Left ventricle myocardium inferior (tissue), 1 donor: ENCODE results near the gene POLA1. TPM values are rescaled to one million over a fixed set of nuclear protein-coding genes. Genes with fewer than 3 reads are reported as not detected.

Experiments used
- DNase-seq: peaks from one replicate; pipeline ENCODE4 v3.0.0-alpha.2; 2020
- H3K27ac ChIP-seq: fragments of 200-600 bp; replicated peaks from 2 replicates; pipeline ENCODE4 v1.8.0; 2021
- H3K27me3 ChIP-seq: fragments of 200-600 bp; 2 replicates; pipeline ENCODE4 v1.8.0; 2021; ENCODE audit warnings: low read depth
- H3K36me3 ChIP-seq: fragments of 200-600 bp; 2 replicates; pipeline ENCODE4 v1.8.0; 2021
- H3K4me1 ChIP-seq: fragments of 200-600 bp; 2 replicates; pipeline ENCODE4 v1.8.0; 2021
- H3K4me3 ChIP-seq: fragments of 200-600 bp; 2 replicates; pipeline ENCODE4 v1.8.0; 2021; ENCODE audit warnings: mild to moderate bottlenecking, moderate library complexity
- H3K9me3 ChIP-seq: fragments of 200-600 bp; replicated peaks from 2 replicates; pipeline ENCODE4 v1.8.0; 2021
- intact Hi-C: fragments of 100-400 bp; cut with micrococcal nuclease; formaldehyde crosslinking; loops from one replicate; pipeline ENCODE4 v1.11.0; 2022
- total RNA-seq: library from RNA; stranded (reverse); fragmentation: NEBNext Ultra II Directional; extraction: Animal tissue kit (Norgen Biotek cat#: 25700); gene quantifications from one replicate; pipeline ENCODE4 v1.2.1, GENCODE V29; 2021
- TF ChIP-seq, protein P1 (sequence below): fragments of 200-600 bp; IDR thresholded peaks from 2 replicates; pipeline ENCODE4 v1.8.0; 2021; ENCODE audit warnings: antibody characterized with exemption, mild to moderate bottlenecking, borderline replicate concordance
- donor health status: DM: no; HTN: yes; CAD: no; lungs with severe emphysema.

Gene POLA1
- total RNA-seq, 1 donor from 2014 or later, result 7.3 TPM

DNA sequence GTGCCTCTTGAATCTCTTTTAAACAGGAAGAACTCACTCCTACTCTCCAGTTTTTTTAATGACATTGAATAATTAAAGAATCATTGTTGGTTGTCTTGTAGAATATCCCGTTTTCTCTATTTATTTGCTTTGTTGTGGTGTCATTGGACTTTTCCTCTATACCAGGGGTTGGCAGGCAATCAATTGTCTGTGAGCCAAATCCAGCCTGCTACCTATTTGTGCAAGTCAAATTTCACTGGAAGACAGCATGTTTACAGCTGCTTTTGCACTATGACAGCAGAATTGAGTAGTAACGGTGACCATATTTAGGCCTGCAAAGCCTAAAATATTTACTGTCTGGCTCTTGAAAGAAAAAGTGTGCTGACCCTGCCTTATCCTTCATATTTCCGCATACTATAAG is 34.8 kb downstream of the POLA1 start:
- no peak overlapping the region for H3K27ac ChIP-seq
- H3K9me3 ChIP-seq, result no peaks in the 10 kb centered on the region
- TF ChIP-seq, protein P1, sequence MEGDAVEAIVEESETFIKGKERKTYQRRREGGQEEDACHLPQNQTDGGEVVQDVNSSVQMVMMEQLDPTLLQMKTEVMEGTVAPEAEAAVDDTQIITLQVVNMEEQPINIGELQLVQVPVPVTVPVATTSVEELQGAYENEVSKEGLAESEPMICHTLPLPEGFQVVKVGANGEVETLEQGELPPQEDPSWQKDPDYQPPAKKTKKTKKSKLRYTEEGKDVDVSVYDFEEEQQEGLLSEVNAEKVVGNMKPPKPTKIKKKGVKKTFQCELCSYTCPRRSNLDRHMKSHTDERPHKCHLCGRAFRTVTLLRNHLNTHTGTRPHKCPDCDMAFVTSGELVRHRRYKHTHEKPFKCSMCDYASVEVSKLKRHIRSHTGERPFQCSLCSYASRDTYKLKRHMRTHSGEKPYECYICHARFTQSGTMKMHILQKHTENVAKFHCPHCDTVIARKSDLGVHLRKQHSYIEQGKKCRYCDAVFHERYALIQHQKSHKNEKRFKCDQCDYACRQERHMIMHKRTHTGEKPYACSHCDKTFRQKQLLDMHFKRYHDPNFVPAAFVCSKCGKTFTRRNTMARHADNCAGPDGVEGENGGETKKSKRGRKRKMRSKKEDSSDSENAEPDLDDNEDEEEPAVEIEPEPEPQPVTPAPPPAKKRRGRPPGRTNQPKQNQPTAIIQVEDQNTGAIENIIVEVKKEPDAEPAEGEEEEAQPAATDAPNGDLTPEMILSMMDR, result no peak
- no peaks in the 10 kb centered on the region for H3K4me1 ChIP-seq
- no peak for DNase-seq
- no peak overlapping the region for H3K4me3 ChIP-seq
- no peaks in the 10 kb centered on the region for H3K27me3 ChIP-seq
- peaks cover 26% of the 10 kb centered on the region for H3K36me3 ChIP-seq
- intact Hi-C loops, result no loop called here

DNA sequence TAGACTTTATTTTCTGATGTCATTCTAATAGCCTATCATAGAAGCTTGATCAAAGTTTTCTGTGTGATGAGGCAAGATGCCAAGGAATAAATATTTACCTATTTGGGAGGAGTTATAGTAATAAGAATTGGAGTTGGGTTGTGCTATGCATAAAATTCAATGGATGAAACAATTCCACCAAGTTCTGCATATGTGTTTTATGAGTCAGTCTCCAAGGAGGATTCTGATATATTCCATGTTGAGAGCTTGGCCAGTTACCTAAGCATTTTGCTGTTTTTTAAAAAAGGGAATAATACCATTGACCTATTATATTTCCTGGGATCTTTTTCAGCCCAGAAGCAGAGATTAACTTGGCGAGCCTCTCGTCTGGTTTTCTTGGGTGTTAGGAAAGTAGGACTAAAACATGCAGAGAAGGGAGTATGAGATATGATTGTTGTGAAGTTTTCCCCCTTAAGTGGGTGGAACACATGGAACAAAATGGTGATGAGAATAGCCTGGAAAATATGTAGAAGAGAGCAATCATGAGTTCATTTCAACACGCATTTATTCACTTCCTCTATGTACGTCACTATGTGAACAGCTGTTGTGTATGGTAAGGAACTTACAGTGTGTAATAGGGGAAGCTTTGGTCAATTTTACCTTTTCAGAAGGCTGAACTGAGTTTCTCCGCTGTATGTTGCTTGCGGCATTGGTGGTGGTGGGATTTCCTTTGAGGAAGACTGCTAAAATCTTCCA is 39.2 kb downstream of the POLA1 start:
- no peak for DNase-seq
- Histone ChIP-seq H3K27ac (no peak overlapping the region), H3K4me3 (no peak overlapping the region), H3K9me3 (no peaks in the 10 kb centered on the region), H3K36me3 (peaks cover 15% of the 10 kb centered on the region), H3K27me3 (no peaks in the 10 kb centered on the region), H3K4me1 (no peaks in the 10 kb centered on the region)
- TF ChIP-seq, protein P1, result no peak
- intact Hi-C loops, result no loop called here

DNA sequence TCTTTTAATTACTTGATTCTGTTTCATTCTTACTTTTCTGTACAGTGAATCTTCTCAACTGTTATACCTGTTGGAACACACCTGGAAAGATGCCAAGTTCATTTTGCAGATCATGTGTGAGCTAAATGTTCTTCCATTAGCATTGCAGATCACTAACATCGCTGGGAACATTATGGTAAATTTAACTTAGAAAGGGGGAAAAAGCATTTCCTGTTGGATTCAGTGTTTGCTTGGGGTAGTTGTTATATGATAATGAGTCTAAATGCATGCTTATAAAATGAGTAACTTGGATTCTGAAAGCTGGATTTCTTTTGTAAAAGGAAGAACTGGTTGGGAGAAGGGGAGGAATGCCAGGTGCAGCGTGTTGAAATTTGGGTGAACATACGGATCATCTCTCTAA is 47.6 kb downstream of the POLA1 start:
- peaks cover 16% of the 10 kb centered on the region for H3K36me3 ChIP-seq
- intact Hi-C loops, result no loop called here
- no peak for DNase-seq
- H3K9me3 ChIP-seq, result no peaks in the 10 kb centered on the region
- H3K27me3 ChIP-seq, result no peaks in the 10 kb centered on the region
- H3K4me3 ChIP-seq, result no peak overlapping the region
- H3K4me1 ChIP-seq, result no peaks in the 10 kb centered on the region
- H3K27ac ChIP-seq, result no peak overlapping the region
- TF ChIP-seq, protein P1, result no peak

DNA sequence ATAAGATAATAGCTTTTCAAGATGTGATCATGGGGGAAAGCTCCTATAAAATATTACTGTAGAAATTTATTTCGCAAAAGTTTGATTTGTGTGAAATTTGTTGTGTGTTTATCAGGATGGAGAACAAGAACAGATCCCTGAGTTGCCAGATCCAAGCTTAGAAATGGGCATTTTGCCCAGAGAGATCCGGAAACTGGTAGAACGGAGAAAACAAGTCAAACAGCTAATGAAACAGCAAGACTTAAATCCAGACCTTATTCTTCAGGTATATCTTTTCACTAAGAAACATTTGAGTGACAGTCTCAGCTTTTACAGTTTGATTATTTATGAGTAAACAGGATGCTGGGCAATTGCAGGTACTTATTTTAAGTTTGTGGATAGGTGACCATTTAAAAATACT is 54.5 kb downstream of the POLA1 start:
- no peaks in the 10 kb centered on the region for H3K4me1 ChIP-seq

DNA sequence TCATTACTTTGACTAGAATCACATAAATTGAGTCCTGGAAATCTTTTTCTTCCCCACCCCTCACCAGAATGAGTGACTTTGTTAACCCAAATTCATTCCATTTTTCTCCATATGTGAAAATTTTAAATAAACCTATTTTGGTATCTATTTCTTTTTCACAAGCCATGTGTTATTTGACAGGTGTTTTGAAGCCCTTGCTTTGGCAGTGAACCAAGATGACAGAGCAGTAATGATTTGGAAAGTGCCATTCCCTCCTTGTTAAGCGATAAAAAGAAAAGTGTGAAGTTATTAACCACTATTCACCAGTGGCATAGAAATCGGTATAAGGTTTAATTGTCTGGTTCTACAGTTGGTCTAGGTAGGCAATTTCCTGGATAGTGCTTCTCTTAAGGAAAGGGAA is 66.1 kb downstream of the POLA1 start:
- TF ChIP-seq, protein P1, result no peak
- DNase-seq, result no peak
- Histone ChIP-seq H3K4me3 (no peak overlapping the region), H3K27ac (no peak overlapping the region), H3K4me1 (peaks cover 10% of the 10 kb centered on the region), H3K9me3 (no peaks in the 10 kb centered on the region), H3K36me3 (no peaks in the 10 kb centered on the region), H3K27me3 (no peaks in the 10 kb centered on the region)
- intact Hi-C loops, result no loop called here

More for the DNA sequence above, 54.5 kb downstream of the POLA1 start:
- H3K4me3 ChIP-seq, result no peak overlapping the region
- no peak for DNase-seq
- no peaks in the 10 kb centered on the region for H3K27me3 ChIP-seq
- H3K27ac ChIP-seq, result no peak overlapping the region
- TF ChIP-seq, protein P1, result no peak
- peaks cover 6% of the 10 kb centered on the region for H3K36me3 ChIP-seq
- intact Hi-C loops, result no loop called here
- no peaks in the 10 kb centered on the region for H3K9me3 ChIP-seq
